GM19099 (cell line): ENCODE data around the gene PLB1.

Source experiments
- POLR2A ChIP-seq: IDR thresholded peaks from 3 replicates; pipeline ENCODE4 v1.6.1; 2011; ENCODE audit warnings: low read depth; ENCODE audit not compliant: insufficient read length; ENCODE audit errors: extremely low read depth

PLB1 gene

GRCh38 chr2:28552045-28552823, 56.4 kb downstream of the PLB1 start:
- TF ChIP-seq POLR2A, result no peak

DNA sequence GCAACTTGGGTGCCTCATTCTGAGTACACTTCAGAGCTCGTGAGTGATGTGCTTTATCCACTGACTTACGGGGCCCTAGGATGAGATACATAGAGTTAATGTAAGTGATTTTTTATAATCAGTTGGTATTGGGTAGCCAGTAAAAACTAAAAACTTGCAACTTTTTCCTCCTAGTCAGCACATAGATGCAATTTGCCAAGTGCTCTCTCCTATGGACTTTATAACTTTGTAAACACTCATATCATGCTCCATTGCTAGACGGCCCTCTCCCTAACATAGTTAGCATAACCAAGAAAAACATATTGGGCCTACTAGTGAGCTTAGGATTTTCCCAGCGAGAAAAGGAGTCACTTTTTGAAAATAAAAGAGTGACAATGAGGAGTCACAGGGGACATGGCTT, 60.4 kb downstream of the PLB1 start:
- TF ChIP-seq POLR2A, result no peak

GRCh38 chr2:28557389-28558131, 61.7 kb downstream of the PLB1 start:
- TF ChIP-seq POLR2A, result no peak

GRCh38 chr2:28558158-28558820, 62.4 kb downstream of the PLB1 start:
- no peak for TF ChIP-seq POLR2A

DNA sequence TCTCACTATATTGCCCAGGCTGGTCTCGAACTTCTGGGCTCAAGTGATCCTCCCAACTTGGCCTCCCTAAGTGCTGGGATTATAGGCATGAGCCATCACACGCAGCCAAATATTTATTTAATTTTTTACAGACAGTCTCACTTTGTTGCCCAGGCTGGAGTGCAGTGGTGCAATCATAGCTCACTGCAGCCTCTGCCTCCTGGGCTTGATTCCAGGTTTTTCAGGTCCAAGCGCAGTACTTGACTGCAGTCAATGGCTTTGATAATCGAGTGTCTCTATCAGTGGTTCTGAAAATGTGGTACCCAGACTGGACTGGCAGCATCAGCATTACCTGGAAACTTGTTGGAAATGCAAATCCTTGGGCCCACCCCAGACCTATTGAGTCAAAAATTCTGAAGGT, 63.1 kb downstream of the PLB1 start:
- no peak for TF ChIP-seq POLR2A

GRCh38 chr2:28563869-28564268, 68.0 kb downstream of the PLB1 start:
- no peak for TF ChIP-seq POLR2A

- no peak for TF ChIP-seq POLR2A
Measured at GRCh38 chr2:28564346-28564745, 68.5 kb downstream of the PLB1 start.

DNA sequence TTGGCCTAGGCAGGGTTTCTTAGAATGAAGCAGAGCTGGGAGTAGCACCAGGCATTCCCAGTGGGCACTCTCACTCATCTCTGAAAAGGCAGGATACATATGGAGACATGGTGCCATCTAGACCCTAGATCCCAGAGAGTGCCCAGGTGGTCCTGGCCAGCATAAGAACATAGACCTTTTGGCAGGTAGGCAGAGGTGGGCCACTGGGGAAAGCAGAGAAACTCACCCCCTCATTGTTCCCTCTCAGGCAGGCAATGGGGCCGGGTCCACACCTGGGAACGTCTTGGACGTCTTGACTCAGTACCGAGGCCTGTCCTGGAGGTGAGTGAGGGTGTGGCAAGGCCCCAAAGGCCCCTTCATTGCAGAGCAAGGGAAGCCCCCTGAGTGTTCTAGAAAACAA, 69.2 kb downstream of the PLB1 start:
- TF ChIP-seq POLR2A, result no peak

- TF ChIP-seq POLR2A, result no peak
Measured at GRCh38 chr2:28565720-28566295, 69.9 kb downstream of the PLB1 start.

DNA sequence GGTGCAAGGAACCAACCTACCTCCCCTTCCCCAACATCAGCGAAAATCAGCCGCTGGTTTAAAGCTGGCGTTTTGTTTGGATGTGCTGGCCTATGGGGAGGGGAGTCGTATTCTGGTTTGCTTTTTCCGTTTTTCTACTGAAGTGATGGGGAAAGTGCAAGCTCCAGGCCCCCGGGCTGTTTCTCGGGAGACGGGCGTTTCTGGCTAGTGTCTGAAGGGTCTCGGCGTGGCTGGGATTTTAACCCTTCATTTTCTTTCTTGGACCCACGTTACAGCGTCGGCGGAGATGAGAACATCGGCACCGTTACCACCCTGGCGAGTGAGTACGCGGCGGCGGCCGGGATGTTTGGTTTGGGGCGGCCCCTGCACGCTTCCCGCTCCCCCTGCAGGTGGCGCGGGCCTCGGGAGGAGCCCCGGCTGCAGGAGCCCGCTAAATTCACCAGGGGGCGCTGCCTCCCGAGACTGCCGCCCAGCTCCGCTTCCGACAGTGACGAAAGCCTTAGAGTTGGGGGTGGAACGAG, 70.7 kb downstream of the PLB1 start:
- no peak for TF ChIP-seq POLR2A

DNA sequence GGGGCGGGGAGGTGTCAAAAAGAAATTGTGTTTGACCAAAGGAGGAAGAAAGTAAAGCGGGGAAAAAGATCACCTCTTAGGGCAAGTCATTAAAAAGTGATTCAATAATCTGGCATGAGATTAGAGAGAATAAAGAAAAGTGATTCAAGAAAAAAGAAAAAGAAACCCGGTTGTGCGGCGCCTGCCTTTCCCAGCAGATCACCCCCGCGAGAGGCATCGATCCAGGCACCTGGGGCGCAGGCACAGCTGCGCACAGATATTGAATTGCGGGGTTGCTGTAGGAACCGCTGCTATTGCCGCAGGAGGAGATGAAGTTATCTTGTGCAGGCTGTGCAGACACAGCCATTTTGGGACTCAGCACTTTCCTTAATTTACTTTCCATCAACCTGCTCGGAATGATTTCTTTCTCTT, 71.2 kb downstream of the PLB1 start:
- no peak for TF ChIP-seq POLR2A

DNA sequence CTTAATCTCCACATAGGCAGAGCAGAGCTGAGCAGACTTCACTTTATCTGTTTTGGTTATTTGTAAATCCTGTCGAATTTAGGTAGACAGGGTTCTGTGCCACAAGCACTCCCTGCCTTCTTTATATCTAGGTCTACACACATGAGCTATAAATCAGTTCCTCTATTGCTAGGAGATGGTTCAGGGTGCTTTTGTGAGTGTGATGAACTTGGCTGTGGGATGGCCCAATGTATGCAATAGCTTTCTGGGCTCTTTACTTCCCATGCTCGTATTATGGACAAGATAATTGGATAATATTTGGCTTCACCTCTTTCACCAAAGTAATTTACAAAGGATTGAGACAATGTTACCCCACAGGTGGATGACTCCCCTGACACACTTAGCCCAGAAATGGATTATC, 72.2 kb downstream of the PLB1 start:
- TF ChIP-seq POLR2A, result no peak

GRCh38 chr2:28568533-28568932, 72.7 kb downstream of the PLB1 start:
- no peak for TF ChIP-seq POLR2A

- no peak for TF ChIP-seq POLR2A
Measured at GRCh38 chr2:28570431-28570830, 74.6 kb downstream of the PLB1 start.

DNA sequence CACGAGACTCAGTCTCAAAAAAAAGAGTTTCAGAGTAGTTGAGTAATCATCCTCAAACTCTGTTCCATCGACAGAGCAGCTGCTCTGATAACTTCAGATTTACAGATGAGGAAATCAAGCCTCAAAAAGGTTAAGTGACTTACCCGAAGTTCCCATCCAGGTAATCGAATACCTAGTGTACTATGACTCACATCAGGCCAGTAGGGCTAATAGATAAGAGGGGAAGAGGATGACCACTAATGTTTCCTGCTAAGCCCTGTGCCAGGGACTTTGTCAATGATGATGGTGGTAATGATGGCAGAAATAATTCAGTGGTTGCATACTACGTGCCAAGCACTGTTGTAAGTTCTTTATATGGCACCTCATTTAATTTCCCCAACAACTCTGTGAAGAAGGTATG, 80.9 kb downstream of the PLB1 start:
- TF ChIP-seq POLR2A, result no peak
